IMR-90 (cell line): ENCODE measurements around the gene TEAD4.

Source experiments
- BHLHE40 ChIP-seq: fragments of 150-350 bp; IDR thresholded peaks from 2 replicates; pipeline ENCODE4 v1.6.1; 2016; ENCODE audit warnings: mild to moderate bottlenecking, low read depth, low read length
- CEBPB ChIP-seq: IDR thresholded peaks from 2 replicates; pipeline ENCODE4 v1.6.1; 2012; ENCODE audit warnings: low read depth, low read length, improper control_type of control experiment
- CHD1 ChIP-seq: IDR thresholded peaks from 2 replicates; pipeline ENCODE4 v1.6.1; 2012; ENCODE audit warnings: low read depth, low read length, improper control_type of control experiment
- CTCF ChIP-seq: conservative IDR thresholded peaks from 2 replicates; pipeline ENCODE4 v1.5.1; 2012; ENCODE audit warnings: mild to moderate bottlenecking, low read depth, low read length, improper control_type of control experiment
- MXI1 ChIP-seq: IDR thresholded peaks from 2 replicates; pipeline ENCODE4 v1.6.1; 2012; ENCODE audit warnings: low read depth, mild to moderate bottlenecking, low read length, moderate library complexity, borderline replicate concordance
- POLR2A ChIP-seq: IDR thresholded peaks from 2 replicates; pipeline ENCODE4 v1.6.1; 2012; ENCODE audit warnings: mild to moderate bottlenecking, low read depth, low read length
- RCOR1 ChIP-seq: IDR thresholded peaks from 2 replicates; pipeline ENCODE4 v1.6.1; 2012; ENCODE audit warnings: mild to moderate bottlenecking, low read length, improper control_type of control experiment; ENCODE audit not compliant: insufficient replicate concordance
- RFX5 ChIP-seq: IDR thresholded peaks from 2 replicates; pipeline ENCODE4 v1.8.0; 2012; ENCODE audit warnings: low read depth, mild to moderate bottlenecking, low read length, moderate library complexity
- SMC3 ChIP-seq: fragments of 150-350 bp; IDR thresholded peaks from 2 replicates; pipeline ENCODE4 v1.6.1; 2016; ENCODE audit warnings: low read depth, mild to moderate bottlenecking, antibody characterized with exemption, low read length, moderate library complexity
- USF2 ChIP-seq: fragments of 150-350 bp; IDR thresholded peaks from 2 replicates; pipeline ENCODE4 v1.6.1; 2017; ENCODE audit warnings: mild to moderate bottlenecking, antibody characterized with exemption, low read length, low read depth

GRCh38 chr12:2939191-2939590, 20.0 kb upstream of the TEAD4 start:
- TF ChIP-seq RCOR1 (no peak), SMC3 (no peak), CTCF (no peak), USF2 (no peak), BHLHE40 (no peak), POLR2A (no peak), MXI1 (no peak), CEBPB (no peak), RFX5 (no peak), CHD1 (no peak)
